ENCODE results near the gene TSHZ3. TPM values are rescaled to one million over a fixed set of nuclear protein-coding genes. Genes with fewer than 3 reads are reported as not detected.

TSHZ3 gene
- total and polyA plus RNA-seq, 7 donors = 0.53 to 6.7 (median 2.2) TPM

DNA sequence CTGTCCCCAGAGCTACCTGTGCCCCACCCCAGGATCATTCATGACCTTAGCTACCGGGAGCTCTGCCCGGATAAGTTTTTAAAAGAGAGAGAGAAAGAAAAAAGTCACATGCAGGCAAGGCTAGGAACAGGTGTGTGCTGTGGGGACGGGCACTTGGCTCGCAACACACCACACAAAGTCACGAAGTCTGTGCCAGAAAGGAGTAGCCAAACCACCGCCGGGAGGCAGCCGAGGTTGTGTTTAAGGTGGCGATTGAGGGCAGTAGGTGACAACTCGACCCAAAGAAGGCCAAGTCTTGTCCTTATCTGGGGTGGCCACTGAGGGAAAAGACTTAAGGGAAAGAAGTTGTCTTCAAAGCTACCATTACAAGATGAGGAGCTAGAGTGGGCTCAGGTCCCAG is 4.6 kb upstream of the TSHZ3 start:
- no peaks in the 10 kb centered on the region for H3K9me3 ChIP-seq
- H3K4me3 ChIP-seq = no peak overlapping the region
- no peaks in the 10 kb centered on the region for H3K36me3 ChIP-seq (ENCODE audit: insufficient read depth in 1 of 2, low read depth in 1 of 2)
- intact Hi-C loops (cut with DNase I) = loop anchor here in 1 of 2 donors (10.0 kb wide), 1 partner anchor 669 kb away; no protein-coding TSS in a partner anchor
- H3K4me1 ChIP-seq = peaks cover 9% of the 10 kb centered on the region
- peaks cover 0 to 84% (median 34%) of the 10 kb centered on the region in 3 donors for H3K27me3 ChIP-seq (ENCODE audit: insufficient read depth in 3 of 3, low read length in 2 of 3)
- DNase-seq (no peak), ATAC-seq (no peak)
- 21 to 23% (median 22%) methylated on average over 10 of the region's 10 CpGs for WGBS, 3 donors
- H3K27ac ChIP-seq = no peak overlapping the region
- no peak for TF ChIP-seq CTCF (IDR thresholded peaks at IDR 0.05)

- no peak for TF ChIP-seq CTCF (IDR thresholded peaks at IDR 0.05)
- Histone ChIP-seq H3K4me3 (no peak overlapping the region), H3K27ac (no peak overlapping the region), H3K4me1 (peaks cover 9% of the 10 kb centered on the region), H3K27me3 (ENCODE audit: insufficient read depth in 3 of 3, low read length in 2 of 3) (peaks cover 0 to 87% (median 37%) of the 10 kb centered on the region in 3 donors), H3K9me3 (no peaks in the 10 kb centered on the region), H3K36me3 (ENCODE audit: insufficient read depth in 1 of 2, low read depth in 1 of 2) (no peaks in the 10 kb centered on the region)
- DNase-seq (no peak), ATAC-seq (no peak)
- intact Hi-C loops (cut with DNase I) = loop anchor here in 1 of 2 donors (10.0 kb wide), 1 partner anchor 668 kb away; no protein-coding TSS in a partner anchor
- 73 to 79% (median 77%) methylated on average over 43 of the region's 43 CpGs for WGBS, 3 donors
Observed at GRCh38 chr19:31352782-31353651, 3.8 kb upstream of the TSHZ3 start.

GRCh38 chr19:31352296-31352781 is 3.1 kb upstream of the TSHZ3 start:
- no peak overlapping the region for H3K4me3 ChIP-seq
- peaks cover 0 to 82% (median 39%) of the 10 kb centered on the region in 3 donors for H3K27me3 ChIP-seq (ENCODE audit: insufficient read depth in 3 of 3, low read length in 2 of 3)
- TF ChIP-seq CTCF (IDR thresholded peaks at IDR 0.05) = no peak
- 85 to 88% (median 88%) methylated on average over 14 of the region's 14 CpGs for WGBS, 3 donors
- no peaks in the 10 kb centered on the region for H3K36me3 ChIP-seq (ENCODE audit: insufficient read depth in 1 of 2, low read depth in 1 of 2)
- no peak overlapping the region for H3K27ac ChIP-seq
- H3K9me3 ChIP-seq = no peaks in the 10 kb centered on the region
- ATAC-seq (no peak), DNase-seq (no peak)
- intact Hi-C loops (cut with DNase I) = loop anchor here in 1 of 2 donors (10.0 kb wide), 1 partner anchor 668 kb away; no protein-coding TSS in a partner anchor
- H3K4me1 ChIP-seq = peaks cover 9% of the 10 kb centered on the region

DNA sequence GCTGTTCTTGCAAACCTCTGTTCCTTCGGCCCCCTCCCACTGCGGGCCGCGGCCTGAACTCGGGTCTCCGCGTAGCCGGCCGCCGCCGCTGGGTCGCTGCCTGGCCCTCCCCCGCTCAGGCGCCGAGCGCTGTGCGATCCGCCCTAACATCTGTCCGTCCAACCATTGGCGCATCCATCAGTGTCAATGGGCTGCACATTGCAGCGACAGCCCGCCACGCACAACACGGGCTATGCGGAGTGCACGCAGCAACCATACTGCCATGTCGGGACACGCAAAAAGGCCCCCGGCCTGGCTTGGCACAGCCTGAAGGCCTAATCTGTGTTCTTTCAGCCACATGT is 2.6 kb upstream of the TSHZ3 start:
- Histone ChIP-seq H3K4me3 (peak overlapping the region; percentile 80), H3K4me1 (peaks cover 9% of the 10 kb centered on the region), H3K27ac (no peak overlapping the region), H3K27me3 (ENCODE audit: insufficient read depth in 3 of 3, low read length in 2 of 3) (peaks cover 0 to 79% (median 37%) of the 10 kb centered on the region in 3 donors), H3K9me3 (no peaks in the 10 kb centered on the region), H3K36me3 (ENCODE audit: insufficient read depth in 1 of 2, low read depth in 1 of 2) (no peaks in the 10 kb centered on the region)
- no peak for TF ChIP-seq CTCF (IDR thresholded peaks at IDR 0.05)
- intact Hi-C loops (cut with DNase I) = loop anchor here in 1 of 2 donors (10.0 kb wide), 1 partner anchor 667 kb away; no protein-coding TSS in a partner anchor
- DNase-seq (no peak), ATAC-seq (no peak)
- WGBS, 3 donors = 15 to 30% (median 21%) methylated on average over 25 to 29 of the region's 29 CpGs

Data from psoas muscle (tissue), 8 donors.